ENCODE data around the gene ZBTB32.

Gene ZBTB32

DNA sequence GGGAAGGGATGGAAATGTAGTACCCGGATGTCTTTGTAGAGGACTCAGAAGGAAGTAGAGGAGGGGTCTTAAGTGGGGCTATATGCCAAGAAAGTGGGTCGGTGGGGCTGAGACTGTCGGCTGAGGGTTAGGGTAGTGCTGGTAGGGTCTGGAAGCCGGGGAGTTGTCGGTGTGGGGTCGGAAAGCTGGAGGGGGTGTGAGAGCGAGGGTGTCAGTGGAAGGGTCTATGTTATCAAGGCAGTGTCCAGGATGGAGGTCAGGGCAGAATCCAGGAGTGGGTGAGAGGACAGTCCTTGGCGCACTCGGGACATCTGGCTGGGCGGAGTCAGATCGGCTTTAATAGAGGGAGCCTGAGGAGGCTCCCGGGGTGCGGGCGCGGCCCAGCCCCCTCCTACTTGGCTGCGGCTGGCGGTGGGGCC is 50.8 kb downstream of the ZBTB32 start:
- no peak for DNase-seq

DNA sequence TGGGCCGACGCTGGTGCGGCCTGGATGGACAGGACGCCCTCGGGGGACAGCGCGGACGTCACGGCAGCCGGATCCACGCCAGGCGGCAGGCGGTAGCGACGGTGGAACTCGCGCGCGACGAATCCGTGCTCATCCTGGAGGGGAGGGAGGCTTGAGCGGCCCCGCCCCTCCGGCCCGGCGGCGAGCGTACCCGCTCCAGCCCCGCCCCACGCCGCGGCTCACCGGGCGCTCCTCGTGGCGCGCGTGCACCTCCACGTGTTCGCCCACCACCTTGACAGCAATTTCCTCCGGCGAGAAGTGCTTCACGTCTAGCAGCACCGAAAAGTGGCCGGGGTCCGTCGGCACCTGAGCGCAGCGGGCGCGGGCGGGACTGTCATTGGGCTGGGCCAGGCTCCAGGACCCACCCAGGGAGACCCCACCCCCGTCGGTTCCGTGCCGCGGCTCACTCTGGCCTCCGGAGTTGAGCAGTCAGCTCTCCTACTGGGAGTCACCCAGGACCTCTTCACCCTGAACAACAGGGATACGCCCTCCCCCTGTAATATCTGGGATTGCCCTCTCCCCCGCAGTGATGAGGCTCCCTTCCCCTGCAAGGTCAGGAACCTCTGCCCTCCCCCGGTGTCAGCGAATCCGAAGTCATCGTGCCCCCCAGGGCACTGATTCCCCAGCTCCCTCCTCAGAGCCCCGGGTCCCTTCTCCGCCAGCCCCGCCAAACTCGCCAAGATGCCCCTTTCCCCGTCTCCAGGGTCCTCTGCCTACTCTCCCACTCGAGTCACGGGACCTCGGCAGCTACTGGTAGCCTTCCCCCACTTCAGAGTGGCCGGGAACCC is 51.4 kb downstream of the ZBTB32 start:
- DNase-seq: peak; percentile 60

DNA sequence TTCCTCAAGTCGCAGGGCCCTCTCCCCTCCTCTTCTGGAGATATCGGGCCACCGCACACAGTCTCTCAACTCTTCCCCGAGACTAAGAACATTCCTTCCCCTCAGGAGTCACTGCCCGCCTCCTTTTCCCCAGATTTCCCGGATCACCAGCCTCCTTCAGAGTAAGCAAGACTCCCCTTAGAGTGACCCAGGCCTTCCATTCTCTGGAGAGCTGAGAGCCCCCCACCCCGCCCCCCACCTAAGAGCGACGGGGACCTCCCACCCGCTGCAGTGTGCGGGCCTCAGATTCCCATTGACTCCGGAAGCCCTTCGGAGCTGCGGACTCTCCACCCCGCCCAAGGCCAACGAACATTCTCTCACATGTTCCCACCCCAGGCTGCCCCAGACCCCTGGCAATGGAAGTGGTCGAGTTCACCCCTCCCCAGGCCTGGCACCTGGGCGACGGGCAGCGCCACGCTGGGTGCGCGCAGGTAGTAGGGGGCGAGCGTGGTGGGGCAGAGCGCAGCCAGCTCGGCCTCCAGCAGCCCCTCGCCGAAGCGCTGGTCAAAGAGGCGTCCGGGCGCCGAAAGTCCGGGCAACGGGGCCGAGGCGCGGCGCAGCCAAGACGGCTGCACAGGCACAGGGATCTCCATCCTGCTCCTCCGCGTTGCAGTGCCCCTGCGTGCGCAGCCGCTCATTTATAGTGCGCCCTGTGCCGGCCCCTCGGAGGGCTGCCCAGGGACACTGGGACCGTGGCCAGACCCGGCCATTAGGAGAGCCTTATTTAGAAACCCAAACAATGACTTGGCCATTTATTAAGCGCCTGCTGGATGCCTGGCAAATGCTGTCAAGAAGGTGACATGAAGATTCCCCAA is 52.2 kb downstream of the ZBTB32 start, which contains the start of gene HSPB6:
Gene HSPB6 (minus strand): TSS at position 653 of the 854 bp plus-strand sequence. CDS start 21 bp downstream, at position 632.
- DNase-seq: no peak

DNA sequence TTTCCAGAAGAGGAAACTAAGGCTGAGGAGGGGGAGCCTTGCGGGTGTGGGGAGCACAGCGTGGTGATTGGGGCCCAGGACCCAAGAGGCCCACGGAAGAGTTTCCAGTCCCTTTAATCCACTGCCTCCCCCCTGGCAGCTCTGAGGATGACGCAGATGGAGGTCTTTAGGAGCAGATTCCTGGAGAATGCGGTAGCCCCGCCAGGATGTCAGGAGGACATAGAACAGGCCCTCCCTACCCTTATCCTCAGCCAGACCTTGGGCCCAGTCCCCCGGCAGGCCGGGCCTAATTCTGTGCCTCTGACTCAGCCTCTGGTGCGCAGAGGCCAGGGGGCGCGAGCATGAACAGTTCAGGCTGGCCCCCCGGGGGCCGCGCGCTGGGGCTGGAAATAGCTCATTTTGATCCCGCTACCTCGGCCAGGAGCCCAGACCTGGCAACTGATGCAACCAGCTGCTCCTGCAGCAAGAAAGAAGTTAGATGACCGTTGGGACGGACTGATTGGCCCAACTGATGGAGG is 52.9 kb downstream of the ZBTB32 start:
- no peak for DNase-seq

DNA sequence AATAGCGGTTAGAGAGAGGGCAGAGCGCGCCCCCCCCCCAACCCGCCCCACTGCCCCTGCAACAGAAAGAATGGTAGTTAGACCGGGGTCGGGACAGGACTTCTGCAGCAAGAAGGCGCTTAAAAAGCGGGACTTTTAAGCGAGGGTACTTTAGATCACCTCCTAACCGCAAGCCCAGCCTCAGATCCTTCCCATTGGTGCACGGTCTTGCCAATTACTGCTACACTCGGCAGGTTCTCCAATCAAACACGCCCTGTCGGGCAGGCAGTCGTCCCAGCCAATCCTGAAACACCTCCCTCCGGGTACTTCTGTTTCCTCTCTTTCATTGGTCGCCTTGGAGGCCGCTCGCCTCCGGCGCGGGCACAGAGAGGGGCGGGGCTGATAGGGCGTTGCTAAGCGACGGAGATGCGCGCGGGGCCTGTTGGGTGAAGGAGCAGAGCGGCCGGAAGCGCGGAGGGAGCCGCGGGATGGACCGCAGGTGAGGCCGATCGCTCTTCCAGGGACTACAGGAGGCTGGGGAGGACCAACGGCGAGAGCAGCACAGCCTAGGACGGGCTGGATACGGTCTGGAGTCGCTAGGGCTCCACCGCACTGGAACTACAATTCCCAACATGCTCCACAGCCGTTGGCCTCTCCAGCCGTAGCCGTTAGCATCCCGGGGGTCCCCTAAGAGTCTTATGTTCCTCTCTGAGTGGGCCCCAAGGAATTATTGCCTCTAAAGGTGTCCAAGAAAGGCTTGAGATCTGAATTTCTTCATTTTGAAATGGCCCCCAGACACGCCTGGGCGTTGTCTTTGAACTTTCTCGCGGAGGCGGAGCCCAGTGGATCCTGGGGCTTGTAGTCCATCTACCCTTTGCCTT is 53.6 kb downstream of the ZBTB32 start, which contains the start of gene PROSER3:
Gene PROSER3 (plus strand): TSS at position 428 of the 860 bp plus-strand sequence. CDS start 40 bp downstream, at position 468.
- DNase-seq: peak; percentile 96

DNA sequence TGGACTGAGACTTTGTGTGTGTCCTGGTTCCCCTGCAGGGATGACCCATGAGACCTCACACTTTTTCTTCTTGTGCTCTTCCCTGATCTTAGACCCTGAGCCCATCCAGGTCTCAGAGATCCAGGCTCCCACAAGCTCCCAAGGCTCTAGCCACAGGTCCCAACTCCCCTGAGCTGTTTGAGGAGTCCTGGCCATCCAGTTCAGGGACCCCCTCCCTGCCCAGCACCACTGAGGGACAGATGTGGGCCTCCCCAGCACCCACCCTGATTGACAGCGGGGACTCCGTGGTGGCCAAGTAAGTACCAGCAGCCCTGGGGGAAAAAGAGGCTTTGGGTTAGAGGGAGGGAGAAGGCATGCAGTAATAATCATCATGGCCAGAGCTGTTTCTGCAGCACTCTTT is 55.3 kb downstream of the ZBTB32 start:
- DNase-seq: no peak

DNA sequence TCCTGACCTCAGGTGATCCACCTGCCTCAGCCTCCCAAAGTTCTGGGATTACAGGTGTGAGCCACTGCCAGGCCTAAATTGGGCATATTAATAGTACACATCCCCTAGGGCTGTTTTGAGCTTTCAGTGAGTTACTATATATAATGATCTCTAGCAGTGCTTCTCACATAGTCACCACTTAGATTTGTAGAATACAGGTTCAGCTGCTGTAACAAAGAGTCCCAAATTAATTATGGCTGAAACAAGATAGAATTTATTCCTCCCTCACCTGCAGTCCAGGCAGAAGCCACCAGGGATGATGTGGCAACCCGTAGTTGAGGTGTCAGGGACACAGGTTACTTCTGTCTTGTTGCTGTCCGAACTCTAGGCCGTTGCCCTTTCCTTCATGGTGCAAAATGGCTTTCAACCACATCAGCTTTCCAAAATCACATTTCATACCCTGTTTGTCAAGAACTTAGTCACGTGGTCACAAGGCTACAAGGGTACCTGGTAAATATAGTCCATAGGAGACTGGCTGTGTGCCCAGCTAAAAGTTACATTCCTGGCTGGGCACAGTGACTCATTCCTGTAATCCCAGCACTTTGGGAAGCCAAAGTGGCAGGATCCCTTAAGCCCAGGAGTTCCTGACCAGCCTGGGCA is 56.5 kb downstream of the ZBTB32 start:
- DNase-seq: no peak

DNA sequence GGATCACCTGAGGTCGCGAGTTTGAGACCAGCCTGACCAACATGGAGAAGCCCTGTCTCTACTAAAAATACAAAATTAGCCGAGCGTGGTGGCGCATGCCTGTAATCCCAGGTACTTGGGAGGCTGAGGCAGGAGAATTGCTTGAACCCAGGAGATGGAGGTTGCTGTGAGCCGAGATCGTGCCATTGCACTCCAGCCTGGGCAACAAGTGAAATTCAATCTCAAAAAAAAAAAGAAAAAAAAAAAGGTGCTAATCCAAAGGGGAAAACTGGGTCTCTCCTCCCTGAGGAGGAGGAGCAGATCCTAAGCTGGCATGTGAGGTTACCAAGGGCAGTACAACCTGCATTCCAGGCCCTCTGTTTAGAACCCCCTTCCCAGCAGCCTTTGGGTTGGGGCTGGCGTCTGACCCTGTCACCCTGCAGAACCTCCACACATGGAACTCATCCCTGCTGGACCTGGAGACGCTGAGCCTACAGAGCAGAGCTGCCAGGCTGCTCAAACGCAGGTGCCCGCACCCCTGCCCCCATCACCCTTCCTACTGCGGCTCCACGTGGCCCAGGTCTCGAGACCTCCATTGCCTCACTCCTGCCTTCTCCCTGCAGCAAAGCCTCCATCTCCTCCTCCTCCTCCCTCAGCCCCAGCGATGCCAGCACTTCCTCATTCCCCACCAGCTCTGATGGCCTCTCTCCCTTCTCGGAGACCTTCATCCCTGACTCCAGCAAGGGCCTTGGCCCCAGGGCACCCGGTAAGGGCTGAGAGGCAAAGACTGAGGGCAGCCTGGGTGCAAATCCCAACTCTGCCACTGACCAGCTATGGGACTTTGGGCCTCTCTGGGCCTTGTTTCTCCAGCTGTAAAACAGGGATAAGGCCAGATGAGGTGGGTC is 60.3 kb downstream of the ZBTB32 start:
- DNase-seq: no peak

All from stimulated activated CD4-positive, alpha-beta T cell treated with anti-CD3 and anti-CD28 coated beads, Interleukin-12 subunit alpha, Interleukin-12 subunit beta, amount 100 ng/mL, for 4 hours (primary cell).